Left ventricle myocardium inferior (tissue), 1 donor: ENCODE measurements around the gene C1QTNF1. TPM values are rescaled to one million over a fixed set of nuclear protein-coding genes. Genes with fewer than 3 reads are reported as not detected.

Experiments used
- DNase-seq: peaks from one replicate; pipeline ENCODE4 v3.0.0-alpha.2; 2020
- H3K27ac ChIP-seq: fragments of 200-600 bp; replicated peaks from 2 replicates; pipeline ENCODE4 v1.8.0; 2021
- H3K27me3 ChIP-seq: fragments of 200-600 bp; 2 replicates; pipeline ENCODE4 v1.8.0; 2021; ENCODE audit warnings: low read depth
- H3K36me3 ChIP-seq: fragments of 200-600 bp; 2 replicates; pipeline ENCODE4 v1.8.0; 2021
- H3K4me1 ChIP-seq: fragments of 200-600 bp; 2 replicates; pipeline ENCODE4 v1.8.0; 2021
- H3K4me3 ChIP-seq: fragments of 200-600 bp; 2 replicates; pipeline ENCODE4 v1.8.0; 2021; ENCODE audit warnings: mild to moderate bottlenecking, moderate library complexity
- H3K9me3 ChIP-seq: fragments of 200-600 bp; replicated peaks from 2 replicates; pipeline ENCODE4 v1.8.0; 2021
- intact Hi-C: fragments of 100-400 bp; cut with micrococcal nuclease; formaldehyde crosslinking; loops from one replicate; pipeline ENCODE4 v1.11.0; 2022
- total RNA-seq: library from RNA; stranded (reverse); fragmentation: NEBNext Ultra II Directional; extraction: Animal tissue kit (Norgen Biotek cat#: 25700); gene quantifications from one replicate; pipeline ENCODE4 v1.2.1, GENCODE V29; 2021
- TF ChIP-seq, protein P1 (sequence below): fragments of 200-600 bp; IDR thresholded peaks from 2 replicates; pipeline ENCODE4 v1.8.0; 2021; ENCODE audit warnings: antibody characterized with exemption, mild to moderate bottlenecking, borderline replicate concordance
- donor health status: DM: no; HTN: yes; CAD: no; lungs with severe emphysema.

The C1QTNF1 gene
- total RNA-seq, 1 donor from 2014 or later, result 146 TPM

DNA sequence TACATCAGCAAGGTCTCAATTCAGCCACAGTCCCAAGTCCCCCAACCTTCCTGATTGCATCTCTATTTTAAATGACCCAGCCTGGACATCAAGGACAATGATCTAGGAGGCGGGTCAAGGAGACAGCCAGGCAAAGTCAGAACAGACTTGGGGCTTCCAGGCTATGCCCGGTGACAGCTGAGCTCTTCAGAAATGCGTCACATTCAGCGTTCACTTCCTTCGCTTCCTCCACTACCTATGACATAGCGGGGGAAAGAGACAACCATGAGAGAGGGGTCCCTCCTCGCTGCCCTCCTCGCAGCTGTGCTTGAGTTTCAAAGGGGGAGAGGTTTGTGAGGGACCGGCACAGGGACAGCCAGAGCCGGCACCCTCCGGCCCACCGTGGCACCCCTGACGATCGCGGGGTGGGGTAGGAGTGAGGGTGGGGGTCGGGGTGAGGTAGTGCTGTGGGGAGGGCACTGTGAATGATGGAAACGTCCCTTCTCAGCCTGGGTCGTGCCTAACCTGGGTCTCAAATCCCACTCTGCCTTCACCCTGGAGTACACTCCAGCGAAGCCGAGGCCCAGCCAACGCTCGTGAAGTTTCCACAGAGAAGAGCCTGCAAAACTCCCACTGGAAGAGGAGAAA lies 31.9 kb upstream of the C1QTNF1 start:
- peaks cover 48% of the 10 kb centered on the region for H3K4me1 ChIP-seq
- H3K4me3 ChIP-seq, result no peak overlapping the region
- intact Hi-C loops, result no loop called here
- no peaks in the 10 kb centered on the region for H3K9me3 ChIP-seq
- H3K27me3 ChIP-seq, result no peaks in the 10 kb centered on the region
- peaks cover 66% of the 10 kb centered on the region for H3K36me3 ChIP-seq
- TF ChIP-seq, protein P1, sequence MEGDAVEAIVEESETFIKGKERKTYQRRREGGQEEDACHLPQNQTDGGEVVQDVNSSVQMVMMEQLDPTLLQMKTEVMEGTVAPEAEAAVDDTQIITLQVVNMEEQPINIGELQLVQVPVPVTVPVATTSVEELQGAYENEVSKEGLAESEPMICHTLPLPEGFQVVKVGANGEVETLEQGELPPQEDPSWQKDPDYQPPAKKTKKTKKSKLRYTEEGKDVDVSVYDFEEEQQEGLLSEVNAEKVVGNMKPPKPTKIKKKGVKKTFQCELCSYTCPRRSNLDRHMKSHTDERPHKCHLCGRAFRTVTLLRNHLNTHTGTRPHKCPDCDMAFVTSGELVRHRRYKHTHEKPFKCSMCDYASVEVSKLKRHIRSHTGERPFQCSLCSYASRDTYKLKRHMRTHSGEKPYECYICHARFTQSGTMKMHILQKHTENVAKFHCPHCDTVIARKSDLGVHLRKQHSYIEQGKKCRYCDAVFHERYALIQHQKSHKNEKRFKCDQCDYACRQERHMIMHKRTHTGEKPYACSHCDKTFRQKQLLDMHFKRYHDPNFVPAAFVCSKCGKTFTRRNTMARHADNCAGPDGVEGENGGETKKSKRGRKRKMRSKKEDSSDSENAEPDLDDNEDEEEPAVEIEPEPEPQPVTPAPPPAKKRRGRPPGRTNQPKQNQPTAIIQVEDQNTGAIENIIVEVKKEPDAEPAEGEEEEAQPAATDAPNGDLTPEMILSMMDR, result no peak
- peak; percentile 5 for DNase-seq
- H3K27ac ChIP-seq, result no peak overlapping the region

GRCh38 chr17:78992542-78993212 lies 31.3 kb upstream of the C1QTNF1 start:
- H3K4me3 ChIP-seq, result no peak overlapping the region
- H3K4me1 ChIP-seq, result peaks cover 45% of the 10 kb centered on the region
- no peaks in the 10 kb centered on the region for H3K27me3 ChIP-seq
- no peaks in the 10 kb centered on the region for H3K9me3 ChIP-seq
- H3K36me3 ChIP-seq, result peaks cover 72% of the 10 kb centered on the region
- H3K27ac ChIP-seq, result no peak overlapping the region
- TF ChIP-seq, protein P1, result no peak
- intact Hi-C loops, result no loop called here
- DNase-seq, result no peak

- intact Hi-C loops, result no loop called here
- Histone ChIP-seq H3K4me3 (no peak overlapping the region), H3K4me1 (peaks cover 45% of the 10 kb centered on the region), H3K27me3 (no peaks in the 10 kb centered on the region), H3K9me3 (no peaks in the 10 kb centered on the region), H3K36me3 (peaks cover 77% of the 10 kb centered on the region), H3K27ac (no peak overlapping the region)
- DNase-seq, result no peak
- TF ChIP-seq, protein P1, result peak; percentile 87
Observed at GRCh38 chr17:78993241-78993956, 30.6 kb upstream of the C1QTNF1 start.

DNA sequence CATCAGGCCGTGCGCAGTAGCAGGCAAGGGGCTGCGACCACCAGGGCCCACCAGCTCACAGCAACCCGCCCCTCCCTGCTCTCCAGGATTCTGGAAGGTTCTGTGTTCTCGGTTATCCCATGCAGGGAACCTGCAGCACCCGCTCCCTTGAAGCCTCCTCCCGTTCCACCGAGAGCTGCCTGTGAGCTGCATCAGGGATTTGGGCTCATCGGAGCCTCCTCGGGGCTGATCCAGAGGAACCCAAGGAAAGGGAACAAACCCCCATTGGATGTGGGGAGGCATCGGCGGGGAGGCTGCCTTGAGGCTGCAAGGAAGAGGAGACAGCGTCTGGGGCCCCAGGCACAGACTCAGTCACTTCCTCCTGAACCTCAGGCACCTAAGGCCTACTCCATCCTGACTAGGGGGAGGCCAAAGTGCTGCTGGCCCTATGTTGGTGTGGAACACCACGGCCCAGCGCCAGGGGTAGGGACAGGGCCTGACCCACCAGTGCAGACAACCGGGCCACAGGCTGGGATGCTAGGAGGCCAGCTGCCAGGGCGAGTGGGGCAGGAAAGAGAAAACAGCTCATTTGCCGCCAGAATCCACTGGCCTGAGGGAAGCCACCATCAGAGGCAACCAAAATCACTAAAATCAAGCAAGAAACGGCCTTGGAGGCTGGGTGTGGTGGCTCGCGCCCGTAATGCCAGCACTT lies 29.8 kb upstream of the C1QTNF1 start:
- no peak for DNase-seq
- Histone ChIP-seq H3K27ac (no peak overlapping the region), H3K36me3 (peaks cover 78% of the 10 kb centered on the region), H3K9me3 (no peaks in the 10 kb centered on the region), H3K27me3 (no peaks in the 10 kb centered on the region), H3K4me3 (no peak overlapping the region), H3K4me1 (peaks cover 45% of the 10 kb centered on the region)
- TF ChIP-seq, protein P1, result no peak
- intact Hi-C loops, result no loop called here

DNA sequence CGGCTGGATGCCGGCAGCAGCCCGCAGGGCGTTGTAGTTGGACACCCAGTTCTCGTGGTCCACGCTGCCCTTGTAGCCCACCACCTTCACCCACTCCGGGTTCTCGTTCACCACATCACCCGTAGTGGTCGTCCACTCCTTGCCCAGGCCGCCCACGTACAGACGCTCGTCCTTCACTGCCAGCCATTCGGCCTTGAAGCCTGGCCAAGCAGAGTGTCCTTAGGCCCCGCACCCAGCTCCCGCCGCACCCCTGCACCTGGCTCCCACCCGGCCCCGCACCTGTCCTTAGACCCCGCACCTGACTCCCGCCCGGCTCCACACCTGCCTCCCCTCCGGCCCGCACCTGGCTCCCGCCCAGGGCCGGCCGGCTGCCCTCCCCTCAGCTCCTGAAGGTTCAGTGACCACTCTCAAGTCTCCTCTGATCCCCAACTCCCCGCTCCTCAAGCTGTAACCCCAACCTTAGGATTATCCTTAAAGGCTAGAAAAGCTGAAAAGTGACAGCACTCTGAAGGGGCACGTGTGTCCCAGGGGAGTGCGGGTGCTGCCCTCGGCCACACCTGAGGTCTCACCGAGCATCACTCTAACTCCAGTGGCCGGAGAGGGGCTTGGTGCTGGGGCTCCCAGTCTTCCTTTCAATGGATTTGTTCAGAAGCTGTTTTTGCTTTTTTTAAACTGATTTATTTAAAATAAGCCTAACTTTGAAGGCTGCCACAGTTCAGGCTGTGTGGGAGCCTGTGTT lies 28.8 kb upstream of the C1QTNF1 start:
- intact Hi-C loops, result no loop called here
- Histone ChIP-seq H3K27me3 (no peaks in the 10 kb centered on the region), H3K27ac (no peak overlapping the region), H3K9me3 (no peaks in the 10 kb centered on the region), H3K36me3 (peaks cover 81% of the 10 kb centered on the region), H3K4me1 (peaks cover 44% of the 10 kb centered on the region), H3K4me3 (no peak overlapping the region)
- TF ChIP-seq, protein P1, result no peak
- DNase-seq, result no peak
